Mesothelial cell of epicardium (in vitro differentiated cells): ENCODE results near the gene ASIC2. TPM values are rescaled to one million over a fixed set of nuclear protein-coding genes. Genes with fewer than 3 reads are reported as not detected.

Experiments used
- DNase-seq, 2 experiments: peaks; one replicate each; pipeline ENCODE4 v3.0.0; 2021; ENCODE audit warnings: low spot score in 2 of 2; ENCODE audit not compliant: unreplicated experiment in 2 of 2
- H3K27ac Mint-ChIP-seq: 2 replicates; pipeline ENCODE4 v1.8.0; 2021; ENCODE audit warnings: mixed read lengths
- H3K27me3 Mint-ChIP-seq: 2 replicates; pipeline ENCODE4 v1.8.0; 2021; ENCODE audit warnings: low read depth, mixed read lengths
- H3K36me3 Mint-ChIP-seq: 2 replicates; pipeline ENCODE4 v1.8.0; 2021; ENCODE audit warnings: mixed read lengths
- H3K4me1 Mint-ChIP-seq: 2 replicates; pipeline ENCODE4 v1.8.0; 2021; ENCODE audit warnings: mixed read lengths
- H3K4me3 Mint-ChIP-seq: 2 replicates; pipeline ENCODE4 v1.8.0; 2021; ENCODE audit warnings: mild to moderate bottlenecking, moderate library complexity, mixed read lengths
- H3K9me3 Mint-ChIP-seq: 2 replicates; pipeline ENCODE4 v1.8.0; 2021; ENCODE audit warnings: mixed read lengths
- CTCF ChIP-seq: fragments of 200-600 bp; sonication (generic); IDR thresholded peaks from one replicate; pipeline ENCODE4 v1.5.0; 2021; ENCODE audit warnings: antibody characterized with exemption; ENCODE audit not compliant: unreplicated experiment
- total RNA-seq: library from RNA; stranded (reverse); gene quantifications from 3 replicates; pipeline ENCODE4 v1.2.1, GENCODE V29; 2021

Gene ASIC2
- total RNA-seq, 1 donor from 2014 or later = 3.4 TPM

GRCh38 chr17:33154869-33155455, 138.1 kb downstream of the ASIC2 start:
- Mint-ChIP-seq H3K4me1 (no peaks in the 10 kb centered on the region), H3K4me3 (no peak overlapping the region), H3K9me3 (no peaks in the 10 kb centered on the region), H3K27me3 (no peaks in the 10 kb centered on the region), H3K27ac (no peak overlapping the region), H3K36me3 (no peaks in the 10 kb centered on the region)
- TF ChIP-seq CTCF = no peak
- no peak for DNase-seq

GRCh38 chr17:33152783-33153182, 140.3 kb downstream of the ASIC2 start:
- Mint-ChIP-seq H3K4me1 (no peaks in the 10 kb centered on the region), H3K27ac (no peak overlapping the region), H3K9me3 (no peaks in the 10 kb centered on the region), H3K27me3 (no peaks in the 10 kb centered on the region), H3K4me3 (no peak overlapping the region), H3K36me3 (no peaks in the 10 kb centered on the region)
- no peak for TF ChIP-seq CTCF
- DNase-seq = no peak

GRCh38 chr17:33151565-33151964, 141.5 kb downstream of the ASIC2 start:
- Mint-ChIP-seq H3K4me3 (no peak overlapping the region), H3K4me1 (no peaks in the 10 kb centered on the region), H3K27me3 (no peaks in the 10 kb centered on the region), H3K36me3 (no peaks in the 10 kb centered on the region), H3K27ac (no peak overlapping the region), H3K9me3 (no peaks in the 10 kb centered on the region)
- TF ChIP-seq CTCF = no peak
- DNase-seq = no peak

- Mint-ChIP-seq H3K36me3 (no peaks in the 10 kb centered on the region), H3K27ac (no peak overlapping the region), H3K4me3 (no peak overlapping the region), H3K4me1 (no peaks in the 10 kb centered on the region), H3K9me3 (no peaks in the 10 kb centered on the region), H3K27me3 (no peaks in the 10 kb centered on the region)
- no peak for DNase-seq
- no peak for TF ChIP-seq CTCF
Observed at GRCh38 chr17:33145941-33146340, 147.2 kb downstream of the ASIC2 start.

GRCh38 chr17:33144837-33145236, 148.3 kb downstream of the ASIC2 start:
- Mint-ChIP-seq H3K36me3 (no peaks in the 10 kb centered on the region), H3K4me3 (no peak overlapping the region), H3K4me1 (no peaks in the 10 kb centered on the region), H3K27me3 (no peaks in the 10 kb centered on the region), H3K9me3 (no peaks in the 10 kb centered on the region), H3K27ac (no peak overlapping the region)
- DNase-seq = no peak
- no peak for TF ChIP-seq CTCF
